MM.1S (cell line): ENCODE results near the gene CHURC1.

Experiments
- DNase-seq: peaks from one replicate; pipeline ENCODE4 v3.0.0-alpha.2; 2015
- H2AFZ ChIP-seq: fragments of 300-600 bp; sonication (generic); 2 replicates; pipeline ENCODE4 v1.6.0; 2016; ENCODE audit warnings: antibody characterized with exemption, low read length
- H3F3A ChIP-seq: fragments of 300-600 bp; sonication (generic); 2 replicates; pipeline ENCODE4 v1.6.1; 2016; ENCODE audit warnings: mild to moderate bottlenecking, antibody characterized with exemption, low read length, moderate library complexity, mixed read lengths; ENCODE audit not compliant: insufficient read depth
- H3K27ac ChIP-seq: fragments of 300-600 bp; sonication (generic); 2 replicates; pipeline ENCODE4 v1.5.1; 2016; ENCODE audit warnings: mild to moderate bottlenecking, low read length
- H3K27me3 ChIP-seq: fragments of 300-600 bp; sonication (generic); replicated peaks from 2 replicates; pipeline ENCODE4 v1.6.0; 2016; ENCODE audit warnings: low read length; ENCODE audit not compliant: insufficient read depth
- H3K36me3 ChIP-seq: fragments of 300-600 bp; sonication (generic); replicated peaks from 2 replicates; pipeline ENCODE4 v1.6.1; 2016; ENCODE audit warnings: mild to moderate bottlenecking, low read length, mixed read lengths; ENCODE audit not compliant: insufficient read depth
- H3K4me1 ChIP-seq: fragments of 300-600 bp; sonication (generic); 2 replicates; pipeline ENCODE4 v1.6.1; 2016; ENCODE audit warnings: low read length, mixed read lengths
- H3K4me2 ChIP-seq: fragments of 300-600 bp; sonication (generic); 2 replicates; pipeline ENCODE4 v1.6.0; 2016; ENCODE audit warnings: low read depth, low read length
- H3K4me3 ChIP-seq: fragments of 300-600 bp; sonication (generic); 2 replicates; pipeline ENCODE4 v1.5.1; 2016; ENCODE audit warnings: low read length, mixed read lengths
- H3K79me2 ChIP-seq: fragments of 300-600 bp; sonication (generic); 2 replicates; pipeline ENCODE4 v1.6.1; 2016; ENCODE audit warnings: mixed run types, low read length, mixed read lengths
- H3K9ac ChIP-seq: fragments of 300-600 bp; sonication (generic); 2 replicates; pipeline ENCODE4 v1.6.1; 2016; ENCODE audit warnings: low read length, mixed read lengths
- H3K9me2 ChIP-seq: fragments of 300-600 bp; sonication (generic); replicated peaks from 2 replicates; pipeline ENCODE4 v1.6.1; 2016; ENCODE audit warnings: mild to moderate bottlenecking, low read length, mixed read lengths; ENCODE audit not compliant: insufficient read depth
- H3K9me3 ChIP-seq: fragments of 300-600 bp; sonication (generic); replicated peaks from 2 replicates; pipeline ENCODE4 v1.6.1; 2016; ENCODE audit warnings: mild to moderate bottlenecking, low read length, mixed read lengths; ENCODE audit not compliant: insufficient read depth
- H4K20me1 ChIP-seq: fragments of 300-600 bp; sonication (generic); 2 replicates; pipeline ENCODE4 v1.6.1; 2016; ENCODE audit warnings: mild to moderate bottlenecking, low read length, moderate library complexity, mixed read lengths; ENCODE audit not compliant: insufficient read depth
- CTCF ChIP-seq: fragments of 300-600 bp; sonication (generic); IDR thresholded peaks from 2 replicates; pipeline ENCODE4 v1.5.1; 2016; ENCODE audit warnings: antibody characterized with exemption, low read length, mixed read lengths
- EZH2 ChIP-seq: fragments of 300-600 bp; sonication (generic); optimal IDR thresholded peaks from 2 replicates; pipeline ENCODE3; 2017; ENCODE audit warnings: low read depth, mild to moderate bottlenecking, antibody characterized with exemption, low read length, mixed read lengths
- EZH2phosphoT487 ChIP-seq: fragments of 300-600 bp; sonication (generic); IDR thresholded peaks from 2 replicates; pipeline ENCODE4 v1.6.1; 2018; ENCODE audit warnings: antibody characterized with exemption, low read length

CHURC1 gene

GRCh38 chr14:64942531-64943111 lies 28.4 kb downstream of the CHURC1 start, which contains the start of gene GPX2:
Gene GPX2, minus strand, starts transcription at chr14:64942745. Its CDS starts 19 bp downstream, at chr14:64942726.
- Histone ChIP-seq H3K4me3 (no peak within 1 kb of the TSS), H3K9me2 (no peaks in the 10 kb centered on the region), H2AFZ (no peak within 1 kb of the TSS), H3K9ac (no peak within 1 kb of the TSS), H3K4me1 (peaks cover 5% of the 10 kb centered on the region), H3K79me2 (peaks cover 7% of the 10 kb centered on the region), H3F3A (peaks cover 1% of the 10 kb centered on the region; the same call in 1 of the 2 replicates), H3K27me3 (no peaks in the 10 kb centered on the region), H3K27ac (no peak within 1 kb of the TSS), H3K4me2 (no peak within 1 kb of the TSS), H3K36me3 (no peaks in the 10 kb centered on the region), H3K9me3 (no peaks in the 10 kb centered on the region), H4K20me1 (no peaks in the 10 kb centered on the region)
- no peak for DNase-seq
- TF ChIP-seq CTCF (no peak), EZH2 (no peak), EZH2phosphoT487 (no peak)

- H3K9ac ChIP-seq: no peak overlapping the region
- H3K9me3 ChIP-seq: no peaks in the 10 kb centered on the region
- H3K4me1 ChIP-seq: no peaks in the 10 kb centered on the region
- DNase-seq: no peak
- no peaks in the 10 kb centered on the region for H3K36me3 ChIP-seq
- H3K27me3 ChIP-seq: no peaks in the 10 kb centered on the region
- peaks cover 7% of the 10 kb centered on the region for H3K79me2 ChIP-seq
- H3K27ac ChIP-seq: no peak overlapping the region
- no peak overlapping the region for H2AFZ ChIP-seq
- no peaks in the 10 kb centered on the region for H3F3A ChIP-seq
- no peak overlapping the region for H3K4me2 ChIP-seq
- H4K20me1 ChIP-seq: no peaks in the 10 kb centered on the region
- H3K9me2 ChIP-seq: no peaks in the 10 kb centered on the region
- TF ChIP-seq CTCF (no peak), EZH2phosphoT487 (no peak), EZH2 (no peak)
- no peak overlapping the region for H3K4me3 ChIP-seq
These were observed 29.3 kb downstream of the CHURC1 start for GRCh38 chr14:64943556-64943955.

DNA sequence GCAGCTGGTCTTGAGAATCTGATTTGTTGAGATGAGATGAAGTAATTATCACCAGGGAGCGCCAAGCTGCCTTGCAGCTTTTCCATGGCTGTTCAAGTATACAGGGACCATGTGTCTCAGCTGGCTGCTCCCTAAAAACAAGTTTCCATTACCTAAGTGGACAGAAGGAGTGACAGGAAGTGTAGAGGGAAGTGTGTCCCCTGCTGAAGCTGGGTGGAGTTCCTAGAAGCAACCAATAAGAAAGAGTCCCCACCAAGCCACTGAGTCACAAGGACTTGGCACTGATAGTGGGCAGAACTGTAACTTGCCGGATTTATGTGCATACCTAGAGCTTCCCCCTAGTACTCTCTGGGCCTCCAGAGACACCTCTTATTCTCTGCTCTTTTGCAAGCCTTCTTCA lies 29.8 kb downstream of the CHURC1 start:
- no peak for TF ChIP-seq CTCF
- no peak for TF ChIP-seq EZH2phosphoT487
- TF ChIP-seq EZH2: no peak
- Histone ChIP-seq H3K9ac (no peak overlapping the region), H3K9me2 (no peaks in the 10 kb centered on the region), H3K4me3 (no peak overlapping the region), H3K36me3 (no peaks in the 10 kb centered on the region), H3K79me2 (peaks cover 2% of the 10 kb centered on the region), H3K4me1 (no peaks in the 10 kb centered on the region), H3F3A (no peaks in the 10 kb centered on the region), H4K20me1 (no peaks in the 10 kb centered on the region), H2AFZ (no peak overlapping the region), H3K27ac (no peak overlapping the region), H3K27me3 (no peaks in the 10 kb centered on the region), H3K9me3 (no peaks in the 10 kb centered on the region), H3K4me2 (no peak overlapping the region)
- no peak for DNase-seq
